Brain microvascular endothelial cell (primary cell): Measurements from ENCODE around the gene PLXNA1.

ENCODE experiments used
- DNase-seq: peaks from one replicate; pipeline ENCODE4 v3.0.0-alpha.2; 2020
- H3K27ac ChIP-seq: fragments of 250-450 bp; sonication (Bioruptor Pico); 2 replicates; pipeline ENCODE4 v1.5.1; 2020; ENCODE audit warnings: mild to moderate bottlenecking, moderate library complexity
- H3K27me3 ChIP-seq: fragments of 250-450 bp; sonication (Bioruptor Pico); replicated peaks from 2 replicates; pipeline ENCODE4 v1.5.1; 2020; ENCODE audit warnings: mild to moderate bottlenecking
- H3K36me3 ChIP-seq: fragments of 250-450 bp; sonication (Bioruptor Pico); replicated peaks from 2 replicates; pipeline ENCODE4 v1.5.1; 2020; ENCODE audit warnings: mild to moderate bottlenecking
- H3K4me3 ChIP-seq: 2 replicates; pipeline ENCODE4 v1.5.1; 2011; ENCODE audit warnings: low read depth, mild to moderate bottlenecking, control low read depth, low read length, moderate library complexity
- in situ Hi-C: cut with HindIII; loops from 2 replicates; pipeline ENCODE4 v1.10.0; 2017; ENCODE audit warnings: low sequenced_read_pairs, low pct_ligation_motif_present
- TF ChIP-seq, protein P1 (sequence below): IDR thresholded peaks from 2 replicates; pipeline ENCODE4 v1.5.1; 2011; ENCODE audit warnings: low read depth, mild to moderate bottlenecking, moderate library complexity, low read length, control low read depth, inconsistent platforms; ENCODE audit errors: missing control alignments

Gene PLXNA1

DNA sequence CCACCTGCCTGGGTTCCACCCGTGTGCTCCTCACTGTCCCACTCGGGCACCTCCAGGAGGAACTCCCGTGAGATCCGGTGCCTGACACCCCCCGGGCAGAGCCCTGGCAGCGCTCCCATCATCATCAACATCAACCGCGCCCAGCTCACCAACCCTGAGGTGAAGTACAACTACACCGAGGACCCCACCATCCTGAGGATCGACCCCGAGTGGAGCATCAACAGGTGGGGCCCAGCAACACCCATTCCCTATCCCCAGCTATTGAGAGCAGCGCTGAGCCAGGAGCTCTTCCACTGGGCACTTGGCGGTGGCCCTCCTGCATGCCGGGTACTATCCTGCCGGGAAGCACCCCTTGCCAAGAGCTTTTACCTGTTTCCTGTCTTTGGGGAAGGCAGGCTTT lies 33.5 kb downstream of the PLXNA1 start:
- Histone ChIP-seq H3K27ac (no peak overlapping the region), H3K36me3 (peaks cover 67% of the 10 kb centered on the region), H3K4me3 (no peak overlapping the region), H3K27me3 (no peaks in the 10 kb centered on the region)
- in situ Hi-C loops = no loop called here
- TF ChIP-seq, protein P1, sequence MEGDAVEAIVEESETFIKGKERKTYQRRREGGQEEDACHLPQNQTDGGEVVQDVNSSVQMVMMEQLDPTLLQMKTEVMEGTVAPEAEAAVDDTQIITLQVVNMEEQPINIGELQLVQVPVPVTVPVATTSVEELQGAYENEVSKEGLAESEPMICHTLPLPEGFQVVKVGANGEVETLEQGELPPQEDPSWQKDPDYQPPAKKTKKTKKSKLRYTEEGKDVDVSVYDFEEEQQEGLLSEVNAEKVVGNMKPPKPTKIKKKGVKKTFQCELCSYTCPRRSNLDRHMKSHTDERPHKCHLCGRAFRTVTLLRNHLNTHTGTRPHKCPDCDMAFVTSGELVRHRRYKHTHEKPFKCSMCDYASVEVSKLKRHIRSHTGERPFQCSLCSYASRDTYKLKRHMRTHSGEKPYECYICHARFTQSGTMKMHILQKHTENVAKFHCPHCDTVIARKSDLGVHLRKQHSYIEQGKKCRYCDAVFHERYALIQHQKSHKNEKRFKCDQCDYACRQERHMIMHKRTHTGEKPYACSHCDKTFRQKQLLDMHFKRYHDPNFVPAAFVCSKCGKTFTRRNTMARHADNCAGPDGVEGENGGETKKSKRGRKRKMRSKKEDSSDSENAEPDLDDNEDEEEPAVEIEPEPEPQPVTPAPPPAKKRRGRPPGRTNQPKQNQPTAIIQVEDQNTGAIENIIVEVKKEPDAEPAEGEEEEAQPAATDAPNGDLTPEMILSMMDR = no peak
- no peak for DNase-seq

DNA sequence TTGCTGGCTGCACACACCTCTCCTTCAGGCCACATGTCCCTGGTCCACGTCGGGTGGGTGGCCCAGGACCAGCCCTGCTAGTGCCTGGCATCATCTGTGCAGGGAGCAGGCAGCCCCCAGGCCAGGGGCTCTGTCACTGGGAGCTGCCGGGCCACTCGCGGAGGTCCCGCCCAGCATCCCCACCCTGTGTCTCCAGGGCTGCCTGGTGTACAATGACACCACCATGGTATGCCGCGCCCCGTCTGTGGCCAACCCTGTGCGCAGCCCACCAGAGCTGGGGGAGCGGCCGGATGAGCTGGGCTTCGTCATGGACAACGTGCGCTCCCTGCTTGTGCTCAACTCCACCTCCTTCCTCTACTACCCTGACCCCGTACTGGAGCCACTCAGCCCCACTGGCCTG lies 34.3 kb downstream of the PLXNA1 start:
- no peak for DNase-seq
- no peak overlapping the region for H3K4me3 ChIP-seq
- in situ Hi-C loops = no loop called here
- H3K27ac ChIP-seq = no peak overlapping the region
- TF ChIP-seq, protein P1 = no peak
- peaks cover 69% of the 10 kb centered on the region for H3K36me3 ChIP-seq
- H3K27me3 ChIP-seq = no peaks in the 10 kb centered on the region

DNA sequence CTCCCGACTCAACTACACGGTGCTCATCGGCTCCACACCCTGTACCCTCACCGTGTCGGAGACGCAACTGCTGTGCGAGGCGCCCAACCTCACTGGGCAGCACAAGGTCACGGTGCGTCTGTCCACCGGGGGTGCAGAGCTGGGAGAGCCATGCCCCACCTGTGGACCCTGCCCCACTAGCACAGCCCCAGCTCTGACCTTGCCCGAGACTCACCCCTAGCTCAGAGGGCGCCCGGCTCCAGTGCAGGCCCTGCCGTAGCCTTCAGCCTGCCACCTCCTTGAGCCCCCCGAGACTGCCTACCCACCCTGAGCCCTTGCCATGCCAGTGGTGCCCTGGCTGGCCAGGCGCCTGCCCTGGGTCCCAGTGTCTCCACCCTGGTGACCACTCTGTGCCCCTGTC lies 34.9 kb downstream of the PLXNA1 start:
- no peak for DNase-seq
- H3K36me3 ChIP-seq = peaks cover 69% of the 10 kb centered on the region
- TF ChIP-seq, protein P1 = no peak
- no peaks in the 10 kb centered on the region for H3K27me3 ChIP-seq
- H3K4me3 ChIP-seq = no peak overlapping the region
- in situ Hi-C loops = no loop called here
- no peak overlapping the region for H3K27ac ChIP-seq

DNA sequence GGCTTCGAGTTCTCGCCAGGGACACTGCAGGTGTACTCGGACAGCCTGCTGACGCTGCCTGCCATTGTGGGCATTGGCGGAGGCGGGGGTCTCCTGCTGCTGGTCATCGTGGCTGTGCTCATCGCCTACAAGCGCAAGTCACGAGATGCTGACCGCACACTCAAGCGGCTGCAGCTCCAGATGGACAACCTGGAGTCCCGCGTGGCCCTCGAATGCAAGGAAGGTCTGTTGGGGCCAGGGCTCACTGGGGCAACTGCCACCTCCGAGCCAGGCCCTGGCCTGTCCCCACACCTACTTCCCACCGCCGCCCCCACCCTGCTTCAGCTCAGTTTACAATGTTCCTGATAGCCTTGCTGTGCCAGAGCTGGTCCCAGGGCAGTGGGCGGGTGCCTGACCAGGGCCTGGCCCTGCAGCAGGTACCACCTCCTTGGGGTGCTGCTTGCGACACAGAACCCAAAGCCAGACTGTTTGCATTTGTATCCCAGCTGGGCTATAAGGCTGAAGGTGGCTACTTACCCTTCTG lies 35.5 kb downstream of the PLXNA1 start:
- H3K36me3 ChIP-seq = peaks cover 73% of the 10 kb centered on the region

DNA sequence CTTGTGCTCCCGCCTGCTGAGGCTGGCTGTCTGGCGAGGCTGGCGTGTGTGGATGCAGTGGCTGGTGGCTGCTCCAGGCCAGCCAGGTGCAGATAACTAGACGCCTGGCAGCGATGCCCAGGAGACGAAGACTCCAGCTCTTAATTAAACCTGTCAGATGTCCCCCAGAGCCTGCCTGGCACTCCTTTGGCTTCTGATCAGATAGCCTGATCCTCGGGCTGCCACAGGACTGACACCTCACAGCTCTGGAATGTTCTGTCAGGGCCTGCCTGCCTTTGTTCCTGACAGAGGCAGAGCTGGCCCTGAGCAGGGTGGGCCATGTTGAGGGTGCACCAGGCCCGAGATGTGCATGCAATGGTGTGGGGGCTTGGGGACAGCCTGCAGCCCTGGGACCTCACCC lies 36.5 kb downstream of the PLXNA1 start:
- TF ChIP-seq, protein P1 = no peak
- DNase-seq = peak; percentile 45
- no peaks in the 10 kb centered on the region for H3K27me3 ChIP-seq
- H3K27ac ChIP-seq = no peak overlapping the region
- in situ Hi-C loops = no loop called here
- H3K36me3 ChIP-seq = peaks cover 68% of the 10 kb centered on the region
- H3K4me3 ChIP-seq = no peak overlapping the region

More for the DNA sequence above, 35.5 kb downstream of the PLXNA1 start:
- TF ChIP-seq, protein P1 = no peak
- in situ Hi-C loops = no loop called here
- DNase-seq = no peak
- H3K27ac ChIP-seq = no peak overlapping the region
- H3K4me3 ChIP-seq = no peak overlapping the region
- H3K27me3 ChIP-seq = no peaks in the 10 kb centered on the region

DNA sequence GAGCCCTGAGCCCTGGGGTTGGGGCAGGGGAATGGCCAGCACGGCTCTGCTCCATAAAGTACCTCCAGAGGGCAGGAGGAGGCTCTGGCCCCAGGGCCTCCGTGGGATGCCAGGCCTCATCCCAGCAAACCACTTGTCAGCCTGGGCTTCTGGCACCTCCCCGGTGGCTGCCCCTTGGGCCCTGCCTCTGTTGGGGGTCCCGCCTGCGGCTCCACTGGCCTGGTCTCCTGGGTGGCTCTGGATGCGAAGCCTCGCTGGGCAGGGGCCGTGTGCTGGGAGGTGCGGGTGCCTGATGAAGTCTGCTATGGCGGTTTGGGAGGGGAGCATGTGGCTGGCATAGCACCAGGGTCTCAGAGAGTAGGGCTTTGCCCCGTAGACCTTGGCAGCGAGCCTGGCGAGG lies 37.6 kb downstream of the PLXNA1 start:
- H3K4me3 ChIP-seq = no peak overlapping the region
- TF ChIP-seq, protein P1 = no peak
- in situ Hi-C loops = no loop called here
- no peak overlapping the region for H3K27ac ChIP-seq
- H3K36me3 ChIP-seq = peaks cover 59% of the 10 kb centered on the region
- no peak for DNase-seq
- no peaks in the 10 kb centered on the region for H3K27me3 ChIP-seq
